GM12878 (cell line): ENCODE measurements around the gene ZBTB16. TPM values are rescaled to one million over a fixed set of nuclear protein-coding genes. Genes with fewer than 3 reads are reported as not detected.

Source experiments
- ATAC-seq: fragments of 200-7000 bp; cut with Tn5 transposase; 3 replicates; pipeline ENCODE4 v1.9.1; 2020; ENCODE audit warnings: mild to moderate bottlenecking, moderate library complexity
- BruUV-seq: library from RNA; stranded (reverse); fragments of 400-500 nt; replicated peaks from 2 replicates; lab custom pipeline; 2021; lab: Mats Ljungman, UMichigan
- CTCF ChIA-PET: fragments of 300-600 bp; sonication (Branson Sonifier 250); formaldehyde crosslinking; extraction: SDS; loops from one replicate; lab custom pipeline; 2021; ENCODE audit warnings: inconsistent platforms; lab: Yijun Ruan, JAX
- POLR2A ChIA-PET: fragments of 350-600 bp; formaldehyde crosslinking; extraction: SDS; loops from one replicate; lab custom pipeline; 2021; ENCODE audit warnings: inconsistent platforms; lab: Charles Lee
- RAD21 ChIA-PET: fragments of 300-600 bp; sonication (Branson Sonifier 250); formaldehyde crosslinking; loops from one replicate; lab custom pipeline; 2023; ENCODE audit warnings: antibody characterized with exemption; ENCODE audit not compliant: unreplicated experiment; lab: Charles Lee
- SMC1A ChIA-PET: fragments of 300-600 bp; sonication (Branson Sonifier 250); formaldehyde crosslinking; loops from one replicate; lab custom pipeline; 2023; ENCODE audit not compliant: unreplicated experiment, uncharacterized antibody; lab: Charles Lee
- DNase-seq: peaks from one replicate; pipeline ENCODE4 v3.0.0-alpha.2; 2011; ENCODE audit warnings: low read depth, low spot score
- FAIRE-seq: peaks from 3 replicates; lab custom pipeline; 2011; peaks lifted over from hg19 to GRCh38; lab: Jason Lieb, UNC
- H2AFZ ChIP-seq: 2 replicates; pipeline ENCODE4 v1.6.0; 2011; ENCODE audit warnings: low read depth, low read length, control low read depth; ENCODE audit not compliant: control insufficient read depth
- H3K27ac ChIP-seq: 2 replicates; pipeline ENCODE4 v1.5.1; 2011; ENCODE audit warnings: control low read depth; ENCODE audit not compliant: control insufficient read depth, insufficient read depth
- H3K27me3 ChIP-seq, 2 experiments: replicated peaks in 1 of 2; 2 replicates each; pipeline versions ENCODE4 v1.6.0 to v1.6.1; 2011; ENCODE audit warnings: low read length in 1 of 2; ENCODE audit not compliant: control insufficient read depth in 2 of 2, insufficient read depth in 2 of 2
- H3K36me3 ChIP-seq, 2 experiments: 2 replicates each; pipeline ENCODE4 v1.5.1; 2011; ENCODE audit warnings: low read length in 1 of 2; ENCODE audit not compliant: control insufficient read depth in 2 of 2, insufficient read depth in 2 of 2
- H3K4me1 ChIP-seq: 2 replicates; pipeline ENCODE4 v1.6.1; 2011; ENCODE audit warnings: mild to moderate bottlenecking, low read length, moderate library complexity, mixed read lengths; ENCODE audit not compliant: control insufficient read depth, insufficient read depth
- H3K4me2 ChIP-seq: 2 replicates; pipeline ENCODE4 v1.6.0; 2011; ENCODE audit warnings: control low read depth; ENCODE audit not compliant: control insufficient read depth, insufficient read depth
- H3K4me3 ChIP-seq: fragments of 200-600 bp; sonication (generic); 2 replicates; pipeline ENCODE4 v1.5.1; 2016
- H3K79me2 ChIP-seq: 2 replicates; pipeline ENCODE4 v1.6.0; 2011; ENCODE audit warnings: low read length; ENCODE audit not compliant: control insufficient read depth, insufficient read depth
- H3K9ac ChIP-seq: 2 replicates; pipeline ENCODE4 v1.8.0; 2011; ENCODE audit warnings: low read length, control low read depth, mixed read lengths; ENCODE audit not compliant: control insufficient read depth, insufficient read depth
- H3K9me3 ChIP-seq: replicated peaks from 3 replicates; pipeline ENCODE4 v1.5.1; 2011; ENCODE audit warnings: mild to moderate bottlenecking, low read length; ENCODE audit not compliant: control insufficient read depth, insufficient read depth
- H4K20me1 ChIP-seq: 2 replicates; pipeline ENCODE4 v1.6.0; 2011; ENCODE audit not compliant: control insufficient read depth, insufficient read depth
- BCLAF1 ChIP-seq: fragments of 450-650 bp; IDR thresholded peaks from 2 replicates; pipeline ENCODE4 v1.6.1; 2017; ENCODE audit warnings: antibody characterized with exemption, mild to moderate bottlenecking, moderate library complexity
- CHD2 ChIP-seq: IDR thresholded peaks from 2 replicates; pipeline ENCODE4 v1.6.1; 2011; ENCODE audit warnings: low read depth, low read length, improper control_type of control experiment, borderline replicate concordance
- DPF2 ChIP-seq: fragments of 450-650 bp; IDR thresholded peaks from 2 replicates; pipeline ENCODE4 v1.6.1; 2017; ENCODE audit warnings: mild to moderate bottlenecking
- EED ChIP-seq: sonication (generic); IDR thresholded peaks from 2 replicates; pipeline ENCODE4 v1.6.1; 2016; ENCODE audit warnings: antibody characterized with exemption, low read depth
- EP300 ChIP-seq, 2 experiments: fragments of 150-350 bp in 1 of 2; IDR thresholded peaks; 2 replicates each; pipeline ENCODE4 v1.6.1; 2011 to 2012; ENCODE audit warnings: low read depth in 2 of 2, low read length in 2 of 2, borderline replicate concordance in 1 of 2, improper control_type of control experiment in 1 of 2, inconsistent platforms in 1 of 2; ENCODE audit not compliant: control insufficient read depth in 1 of 2
- ETV6 ChIP-seq, 2 experiments: fragments of 450-650 bp in 1 of 2; IDR thresholded peaks in 1 of 2; conservative IDR thresholded peaks in 1 of 2; 2 replicates each; pipeline ENCODE4 v1.6.1; 2014; ENCODE audit warnings: antibody characterized with exemption in 1 of 2, borderline replicate concordance in 1 of 2, low read depth in 1 of 2, mild to moderate bottlenecking in 1 of 2, moderate library complexity in 1 of 2
- HDAC2 ChIP-seq: fragments of 200-600 bp; sonication (generic); IDR thresholded peaks from 2 replicates; pipeline ENCODE4 v1.6.1; 2017
- MEF2A ChIP-seq: IDR thresholded peaks from 2 replicates; pipeline ENCODE4 v1.6.1; 2011; ENCODE audit warnings: low read depth, mild to moderate bottlenecking, low read length, moderate library complexity; ENCODE audit not compliant: insufficient read depth
- MTA3 ChIP-seq: IDR thresholded peaks from 2 replicates; pipeline ENCODE4 v1.6.1; 2012; ENCODE audit warnings: low read length, inconsistent platforms, borderline replicate concordance
- PML ChIP-seq: IDR thresholded peaks from 2 replicates; pipeline ENCODE4 v1.6.1; 2012; ENCODE audit warnings: low read length, inconsistent platforms
- RAD51 ChIP-seq: fragments of 450-650 bp; IDR thresholded peaks from 2 replicates; pipeline ENCODE4 v1.6.1; 2016; ENCODE audit warnings: moderate library complexity, mild to moderate bottlenecking, inconsistent platforms
- WGBS: methylation state at CpG from one replicate; pipeline ENCODE4 v1.1.6; 2016; ENCODE audit warnings: low lambda C conversion rate; ENCODE audit not compliant: insufficient replicate concordance, insufficient coverage; ENCODE audit errors: missing lambda C conversion rate; 5-methylcytosine and 5-hydroxymethylcytosine counted together
- in situ Hi-C: fragments of 300-500 bp; cut with MboI; formaldehyde crosslinking; loops from 9 replicates; pipeline ENCODE4 v1.14.3; 2018; ENCODE audit warnings: mixed read lengths
- intact Hi-C: fragments of 100-400 bp; cut with micrococcal nuclease; formaldehyde crosslinking; loops from one replicate; pipeline ENCODE4 v1.14.2; 2022; ENCODE audit not compliant: unreplicated experiment
- polyA plus RNA-seq, 11 experiments: library from polyadenylated mRNA; depleted of rRNA in 4 of 11; unstranded in 6 of 11; stranded (reverse) in 5 of 11; fragments of >200 nt; fragmentation: Nextera tagmentation in 4 of 11; fragmentation: Illumina TruSeq in 1 of 11; extraction: Ambion mirVana in 4 of 11; extraction: Trizol in 1 of 11; gene quantifications; 1 replicate in 1 of 11; 2 replicates in 10 of 11; pipeline versions ENCODE4 v1.2.1 to v1.2.3, GENCODE V29; 2011 to 2016; ENCODE audit warnings: inconsistent platforms in 2 of 11, missing spikeins in 2 of 11, low read depth in 1 of 11
- total RNA-seq, 4 experiments: library from RNA; depleted of rRNA in 3 of 4; stranded (reverse); fragments of >200 nt in 3 of 4; fragmentation: Illumina TruSeq in 1 of 4; extraction: Trizol in 1 of 4; gene quantifications; 2 replicates each; pipeline versions ENCODE4 v1.2.1 to v1.2.3, GENCODE V29; 2013 to 2021
- TF ChIP-seq, protein P1 (sequence below): IDR thresholded peaks from 2 replicates; pipeline ENCODE4 v1.6.1; 2012; ENCODE audit warnings: mild to moderate bottlenecking, low read depth, low read length

Gene ZBTB16
- total and polyA plus RNA-seq, 10 of the 15 experiments (the other 5 are each of a cell fraction or from before 2014, with no cell fraction given) = 0.38 TPM; not detected in 9

DNA sequence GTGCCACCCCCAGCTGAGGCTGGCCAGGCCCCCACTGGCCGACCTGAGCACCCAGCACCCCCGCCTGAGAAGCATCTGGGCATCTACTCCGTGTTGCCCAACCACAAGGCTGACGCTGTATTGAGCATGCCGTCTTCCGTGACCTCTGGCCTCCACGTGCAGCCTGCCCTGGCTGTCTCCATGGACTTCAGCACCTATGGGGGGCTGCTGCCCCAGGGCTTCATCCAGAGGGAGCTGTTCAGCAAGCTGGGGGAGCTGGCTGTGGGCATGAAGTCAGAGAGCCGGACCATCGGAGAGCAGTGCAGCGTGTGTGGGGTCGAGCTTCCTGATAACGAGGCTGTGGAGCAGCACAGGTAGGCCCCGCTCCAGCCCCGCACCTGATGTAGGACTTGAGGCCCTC lies 4.7 kb downstream of the ZBTB16 start:
- no peak for ATAC-seq
- ChIA-PET RAD21 (no interaction called here), SMC1A (no interaction called here), CTCF (no interaction called here), POLR2A (no interaction called here)
- H3K79me2 ChIP-seq = no peaks in the 10 kb centered on the region
- no peak for DNase-seq
- 44% methylated on average over 14 of the region's 14 CpGs for whole genome bisulfite sequencing
- H3K9ac ChIP-seq = no peak overlapping the region
- H2AFZ ChIP-seq = no peak overlapping the region
- no peaks in the 10 kb centered on the region for H3K36me3 ChIP-seq
- H3K27me3 ChIP-seq = peaks cover 8 to 9% of the 10 kb centered on the region in 2 experiments
- no peaks in the 10 kb centered on the region for H3K4me1 ChIP-seq
- no peaks in the 10 kb centered on the region for H4K20me1 ChIP-seq
- BruUV-seq = no TSS peak
- FAIRE-seq = no peak
- in situ Hi-C loops = no loop called here
- no peak overlapping the region for H3K4me3 ChIP-seq
- H3K9me3 ChIP-seq = no peaks in the 10 kb centered on the region
- intact Hi-C loops = no loop called here
- H3K4me2 ChIP-seq = no peak overlapping the region
- no peak overlapping the region for H3K27ac ChIP-seq
- TF ChIP-seq MEF2A (no peak), RAD51 (no peak), MTA3 (no peak), HDAC2 (no peak), DPF2 (no peak)

- no peak overlapping the region for H3K4me3 ChIP-seq
- in situ Hi-C loops = no loop called here
- H3K9me3 ChIP-seq = no peaks in the 10 kb centered on the region
- no peaks in the 10 kb centered on the region for H3K79me2 ChIP-seq
- H3K9ac ChIP-seq = no peak overlapping the region
- H4K20me1 ChIP-seq = no peaks in the 10 kb centered on the region
- no peaks in the 10 kb centered on the region for H3K36me3 ChIP-seq
- no peak overlapping the region for H2AFZ ChIP-seq
- BruUV-seq = no TSS peak
- no peak overlapping the region for H3K4me2 ChIP-seq
- H3K4me1 ChIP-seq = no peaks in the 10 kb centered on the region
- ATAC-seq (no peak), FAIRE-seq (no peak), DNase-seq (no peak)
- intact Hi-C loops = no loop called here
- no peak overlapping the region for H3K27ac ChIP-seq
- POLR2A ChIA-PET = no interaction called here
- 74% methylated on average over 3 of the region's 4 CpGs for WGBS
- SMC1A ChIA-PET = no interaction called here
- H3K27me3 ChIP-seq = peaks cover 8 to 9% of the 10 kb centered on the region in 2 experiments
- RAD21 ChIA-PET = no interaction called here
- CTCF ChIA-PET = no interaction called here
- TF ChIP-seq BCLAF1 (no peak), ETV6 (conservative IDR thresholded peaks at IDR 0.05 in 1 of 2, IDR thresholded peaks at IDR 0.05 in 1 of 2; ENCODE audit: borderline replicate concordance in 1 of 2, low read depth in 1 of 2) (no peak), EP300 (IDR thresholded peaks at IDR 0.05; ENCODE audit: borderline replicate concordance in 1 of 2, control insufficient read depth in 1 of 2, low read depth in 2 of 2, low read length in 2 of 2) (no peak), PML (no peak), MEF2A (no peak), EED (no peak), CHD2 (no peak)
- TF ChIP-seq, protein P1, sequence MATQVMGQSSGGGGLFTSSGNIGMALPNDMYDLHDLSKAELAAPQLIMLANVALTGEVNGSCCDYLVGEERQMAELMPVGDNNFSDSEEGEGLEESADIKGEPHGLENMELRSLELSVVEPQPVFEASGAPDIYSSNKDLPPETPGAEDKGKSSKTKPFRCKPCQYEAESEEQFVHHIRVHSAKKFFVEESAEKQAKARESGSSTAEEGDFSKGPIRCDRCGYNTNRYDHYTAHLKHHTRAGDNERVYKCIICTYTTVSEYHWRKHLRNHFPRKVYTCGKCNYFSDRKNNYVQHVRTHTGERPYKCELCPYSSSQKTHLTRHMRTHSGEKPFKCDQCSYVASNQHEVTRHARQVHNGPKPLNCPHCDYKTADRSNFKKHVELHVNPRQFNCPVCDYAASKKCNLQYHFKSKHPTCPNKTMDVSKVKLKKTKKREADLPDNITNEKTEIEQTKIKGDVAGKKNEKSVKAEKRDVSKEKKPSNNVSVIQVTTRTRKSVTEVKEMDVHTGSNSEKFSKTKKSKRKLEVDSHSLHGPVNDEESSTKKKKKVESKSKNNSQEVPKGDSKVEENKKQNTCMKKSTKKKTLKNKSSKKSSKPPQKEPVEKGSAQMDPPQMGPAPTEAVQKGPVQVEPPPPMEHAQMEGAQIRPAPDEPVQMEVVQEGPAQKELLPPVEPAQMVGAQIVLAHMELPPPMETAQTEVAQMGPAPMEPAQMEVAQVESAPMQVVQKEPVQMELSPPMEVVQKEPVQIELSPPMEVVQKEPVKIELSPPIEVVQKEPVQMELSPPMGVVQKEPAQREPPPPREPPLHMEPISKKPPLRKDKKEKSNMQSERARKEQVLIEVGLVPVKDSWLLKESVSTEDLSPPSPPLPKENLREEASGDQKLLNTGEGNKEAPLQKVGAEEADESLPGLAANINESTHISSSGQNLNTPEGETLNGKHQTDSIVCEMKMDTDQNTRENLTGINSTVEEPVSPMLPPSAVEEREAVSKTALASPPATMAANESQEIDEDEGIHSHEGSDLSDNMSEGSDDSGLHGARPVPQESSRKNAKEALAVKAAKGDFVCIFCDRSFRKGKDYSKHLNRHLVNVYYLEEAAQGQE = no peak
These were observed 5.6 kb downstream of the ZBTB16 start for GRCh38 chr11:114065094-114065493.
